Adipocyte (in vitro differentiated cells): ENCODE data around the gene SPINK5.

Source experiments
- DNase-seq: peaks from one replicate; pipeline ENCODE4 v3.0.0-alpha.2; 2015; ENCODE audit warnings: low read depth
- H3K27me3 ChIP-seq: replicated peaks from 2 replicates; pipeline ENCODE4 v1.7.0; 2013; ENCODE audit warnings: mild to moderate bottlenecking, low read length, moderate library complexity; ENCODE audit not compliant: control insufficient read depth, insufficient read depth
- H3K36me3 ChIP-seq: 2 replicates; pipeline ENCODE4 v1.7.0; 2013; ENCODE audit warnings: low read length, mild to moderate bottlenecking, moderate library complexity; ENCODE audit not compliant: control insufficient read depth, insufficient read depth, severe bottlenecking
- H3K4me1 ChIP-seq: 2 replicates; pipeline ENCODE4 v1.7.0; 2013; ENCODE audit warnings: mild to moderate bottlenecking, low read length, moderate library complexity; ENCODE audit not compliant: control insufficient read depth, insufficient read depth
- H3K4me3 ChIP-seq: 2 replicates; pipeline ENCODE4 v1.7.0; 2013; ENCODE audit warnings: mild to moderate bottlenecking, low read length, moderate library complexity
- H3K9ac ChIP-seq: 2 replicates; pipeline ENCODE4 v1.7.0; 2013; ENCODE audit warnings: mild to moderate bottlenecking, low read length, moderate library complexity
- H3K9me3 ChIP-seq: 2 replicates; pipeline ENCODE4 v1.7.0; 2013; ENCODE audit warnings: mild to moderate bottlenecking, low read length, moderate library complexity; ENCODE audit not compliant: control insufficient read depth

SPINK5 gene

GRCh38 chr5:148147415-148147814 lies 83.6 kb downstream of the SPINK5 start:
- Histone ChIP-seq H3K36me3 (no peaks in the 10 kb centered on the region), H3K4me1 (no peaks in the 10 kb centered on the region)

GRCh38 chr5:148151872-148152271 lies 88.1 kb downstream of the SPINK5 start:
- H3K4me3 ChIP-seq: no peak overlapping the region
- H3K4me1 ChIP-seq: no peaks in the 10 kb centered on the region
- H3K36me3 ChIP-seq: no peaks in the 10 kb centered on the region
- no peaks in the 10 kb centered on the region for H3K27me3 ChIP-seq
- peaks cover 8% of the 10 kb centered on the region for H3K9me3 ChIP-seq
- DNase-seq: no peak
- no peak overlapping the region for H3K9ac ChIP-seq

More at GRCh38 chr5:148147415-148147814, 83.6 kb downstream of the SPINK5 start:
- no peaks in the 10 kb centered on the region for H3K9me3 ChIP-seq
- no peaks in the 10 kb centered on the region for H3K27me3 ChIP-seq
- H3K9ac ChIP-seq: no peak overlapping the region
- DNase-seq: no peak
- H3K4me3 ChIP-seq: no peak overlapping the region

GRCh38 chr5:148152781-148153180 lies 89.0 kb downstream of the SPINK5 start:
- no peaks in the 10 kb centered on the region for H3K4me1 ChIP-seq
- no peak overlapping the region for H3K4me3 ChIP-seq
- H3K27me3 ChIP-seq: no peaks in the 10 kb centered on the region
- H3K9me3 ChIP-seq: peaks cover 8% of the 10 kb centered on the region
- no peak overlapping the region for H3K9ac ChIP-seq
- no peaks in the 10 kb centered on the region for H3K36me3 ChIP-seq
- no peak for DNase-seq

GRCh38 chr5:148156609-148157008 lies 92.8 kb downstream of the SPINK5 start:
- Histone ChIP-seq H3K9me3 (peaks cover 8% of the 10 kb centered on the region), H3K4me1 (no peaks in the 10 kb centered on the region), H3K9ac (no peak overlapping the region), H3K4me3 (no peak overlapping the region), H3K27me3 (no peaks in the 10 kb centered on the region), H3K36me3 (no peaks in the 10 kb centered on the region)
- DNase-seq: no peak

GRCh38 chr5:148162038-148162437 lies 98.3 kb downstream of the SPINK5 start:
- Histone ChIP-seq H3K27me3 (no peaks in the 10 kb centered on the region), H3K36me3 (no peaks in the 10 kb centered on the region), H3K9ac (no peak overlapping the region), H3K9me3 (no peaks in the 10 kb centered on the region), H3K4me3 (no peak overlapping the region), H3K4me1 (no peaks in the 10 kb centered on the region)
- no peak for DNase-seq

GRCh38 chr5:148163345-148163744 lies 99.6 kb downstream of the SPINK5 start:
- H3K9ac ChIP-seq: no peak overlapping the region
- DNase-seq: no peak
- no peaks in the 10 kb centered on the region for H3K27me3 ChIP-seq
- no peaks in the 10 kb centered on the region for H3K36me3 ChIP-seq
- no peaks in the 10 kb centered on the region for H3K9me3 ChIP-seq
- H3K4me3 ChIP-seq: no peak overlapping the region
- no peaks in the 10 kb centered on the region for H3K4me1 ChIP-seq

- no peak for DNase-seq
- H3K36me3 ChIP-seq: no peaks in the 10 kb centered on the region
- H3K9me3 ChIP-seq: no peaks in the 10 kb centered on the region
- no peaks in the 10 kb centered on the region for H3K27me3 ChIP-seq
- H3K4me1 ChIP-seq: no peaks in the 10 kb centered on the region
- H3K9ac ChIP-seq: no peak overlapping the region
- no peak overlapping the region for H3K4me3 ChIP-seq
These were observed 102.9 kb downstream of the SPINK5 start for GRCh38 chr5:148166550-148167283.

- Histone ChIP-seq H3K4me3 (no peak within 1 kb of the TSS), H3K9ac (no peak within 1 kb of the TSS), H3K27me3 (no peaks in the 10 kb centered on the region), H3K4me1 (no peaks in the 10 kb centered on the region), H3K9me3 (no peaks in the 10 kb centered on the region), H3K36me3 (no peaks in the 10 kb centered on the region)
- DNase-seq: no peak
These were observed 104.5 kb downstream of the SPINK5 start, which contains the start of gene SPINK14 for GRCh38 chr5:148168246-148168645. SPINK14 (plus strand) TSS chr5:148168546; CDS start chr5:148169733, 1,187 bp downstream.

GRCh38 chr5:148172377-148172776 lies 108.6 kb downstream of the SPINK5 start:
- DNase-seq: no peak
- Histone ChIP-seq H3K27me3 (peaks cover 7% of the 10 kb centered on the region), H3K4me3 (no peak overlapping the region), H3K9ac (no peak overlapping the region), H3K9me3 (no peaks in the 10 kb centered on the region), H3K4me1 (no peaks in the 10 kb centered on the region), H3K36me3 (no peaks in the 10 kb centered on the region)

GRCh38 chr5:148176480-148176879 lies 112.7 kb downstream of the SPINK5 start:
- Histone ChIP-seq H3K9me3 (no peaks in the 10 kb centered on the region), H3K4me1 (no peaks in the 10 kb centered on the region), H3K36me3 (no peaks in the 10 kb centered on the region), H3K9ac (no peak overlapping the region), H3K4me3 (no peak overlapping the region), H3K27me3 (peaks cover 7% of the 10 kb centered on the region)
- no peak for DNase-seq

GRCh38 chr5:148177207-148177606 lies 113.4 kb downstream of the SPINK5 start:
- Histone ChIP-seq H3K27me3 (peaks cover 7% of the 10 kb centered on the region), H3K36me3 (no peaks in the 10 kb centered on the region), H3K9ac (no peak overlapping the region), H3K9me3 (no peaks in the 10 kb centered on the region), H3K4me1 (no peaks in the 10 kb centered on the region), H3K4me3 (no peak overlapping the region)
- no peak for DNase-seq
